HG03442 (cell line): ENCODE measurements around the gene HYAL2.

ENCODE experiments used
- ATAC-seq: cut with Tn5 transposase; IDR thresholded peaks from one replicate; pipeline ENCODE4 v1.9.1; 2021; ENCODE audit warnings: mild to moderate bottlenecking, moderate library complexity; ENCODE audit not compliant: unreplicated experiment

HYAL2 gene

GRCh38 chr3:50331364-50331907 lies 8.9 kb upstream of the HYAL2 start:
- ATAC-seq, result no peak

- no peak for ATAC-seq
These were observed 7.8 kb upstream of the HYAL2 start for GRCh38 chr3:50330330-50330729.

GRCh38 chr3:50327943-50328691 lies 5.6 kb upstream of the HYAL2 start, which contains the start of gene TUSC2:
TSS of gene TUSC2 (minus strand) at chr3:50328223. CDS start at chr3:50328099, 124 bp downstream.
- ATAC-seq, result peak; percentile 87

- no peak for ATAC-seq
These were observed 4.6 kb upstream of the HYAL2 start for GRCh38 chr3:50327129-50327528.

- ATAC-seq, result no peak
These were observed 3.6 kb upstream of the HYAL2 start for GRCh38 chr3:50326182-50326541.

GRCh38 chr3:50325497-50326181 lies 3.1 kb upstream of the HYAL2 start:
- ATAC-seq, result no peak

GRCh38 chr3:50325113-50325480 lies 2.6 kb upstream of the HYAL2 start:
- ATAC-seq, result no peak

- no peak for ATAC-seq
These were observed 2.0 kb upstream of the HYAL2 start for GRCh38 chr3:50324351-50325112.

GRCh38 chr3:50323614-50324199 lies 1.2 kb upstream of the HYAL2 start:
- no peak for ATAC-seq

- no peak for ATAC-seq
These were observed 601 bp upstream of the HYAL2 start for GRCh38 chr3:50323092-50323600.

GRCh38 chr3:50322115-50322385 lies 495 bp downstream of the HYAL2 start:
- no peak for ATAC-seq

- ATAC-seq, result peak; percentile 75
These were observed 1.0 kb downstream of the HYAL2 start for GRCh38 chr3:50321336-50322114.

- peak; percentile 44 for ATAC-seq
These were observed 1.7 kb downstream of the HYAL2 start for GRCh38 chr3:50320853-50321335.

GRCh38 chr3:50319894-50320625 lies 2.5 kb downstream of the HYAL2 start:
- ATAC-seq, result no peak

- no peak for ATAC-seq
These were observed 3.2 kb downstream of the HYAL2 start for GRCh38 chr3:50319181-50319893.

GRCh38 chr3:50318615-50319014 lies 3.9 kb downstream of the HYAL2 start:
- no peak for ATAC-seq

GRCh38 chr3:50318163-50318562 lies 4.4 kb downstream of the HYAL2 start:
- ATAC-seq, result no peak

- ATAC-seq, result no peak
These were observed 5.2 kb downstream of the HYAL2 start for GRCh38 chr3:50317300-50317699.
